Stimulated activated naive B cell treated with anti-CD40 and anti-IgM and Interleukin-4, amounts not matched to agents 10 μg/mL and 1 μg/mL and 100 μg/mL, for 72 hours (primary cell): ENCODE data around the gene SIRPB2.
A peak's percentile ranks its signal among the peaks of the same experiment; 100 is the strongest.

Experiments used
- ATAC-seq, 2 donors: fragments of 150-1000 bp; cut with Tn5 transposase; replicated peaks; 2 replicates each; pipeline ENCODE4 v1.10.0; 2021; ENCODE audit warnings: moderate library complexity in 1 of 2
- DNase-seq: peaks from one replicate; pipeline ENCODE4 v3.0.0; 2021
- H3K27ac Mint-ChIP-seq: one replicate; pipeline ENCODE4 v1.8.0; 2022; ENCODE audit warnings: mild to moderate bottlenecking, mixed read lengths
- H3K27me3 Mint-ChIP-seq, 2 donors: one replicate each; pipeline ENCODE4 v1.8.0; 2022; ENCODE audit warnings: mixed read lengths in 2 of 2
- H3K36me3 Mint-ChIP-seq, 2 donors: one replicate each; pipeline ENCODE4 v1.8.0; 2022; ENCODE audit warnings: mixed read lengths in 2 of 2, mild to moderate bottlenecking in 1 of 2
- H3K4me1 Mint-ChIP-seq, 2 donors: one replicate each; pipeline ENCODE4 v1.8.0; 2022; ENCODE audit warnings: mixed read lengths in 2 of 2, mild to moderate bottlenecking in 1 of 2
- H3K4me3 Mint-ChIP-seq, 2 donors: one replicate each; pipeline ENCODE4 v1.8.0; 2022; ENCODE audit warnings: mild to moderate bottlenecking in 2 of 2, mixed read lengths in 2 of 2, moderate library complexity in 1 of 2
- H3K9me3 Mint-ChIP-seq, 2 donors: one replicate each; pipeline ENCODE4 v1.8.0; 2022; ENCODE audit warnings: mixed read lengths in 2 of 2, mild to moderate bottlenecking in 1 of 2

Gene SIRPB2

GRCh38 chr20:1491281-1491840 is at the start of gene SIRPB2:
TSS of gene SIRPB2 (minus strand) at chr20:1491420. CDS start at chr20:1491359, 61 bp downstream.
- no peak for ATAC-seq
- Mint-ChIP-seq H3K36me3 (no peaks in the 10 kb centered on the region), H3K27me3 (peaks cover 4 to 9% of the 10 kb centered on the region in 2 donors), H3K9me3 (peaks cover 0 to 3% of the 10 kb centered on the region in 2 donors), H3K4me3 (peak within 1 kb of the TSS in 1 of 2 donors; percentile 35), H3K4me1 (peaks cover 42 to 49% of the 10 kb centered on the region in 2 donors), H3K27ac (peak within 1 kb of the TSS; percentile 31)
- no peak for DNase-seq

- Mint-ChIP-seq H3K9me3 (no peaks in the 10 kb centered on the region), H3K36me3 (no peaks in the 10 kb centered on the region)
These were observed 48.7 kb upstream of the SIRPB2 start for GRCh38 chr20:1539816-1540419.

DNA sequence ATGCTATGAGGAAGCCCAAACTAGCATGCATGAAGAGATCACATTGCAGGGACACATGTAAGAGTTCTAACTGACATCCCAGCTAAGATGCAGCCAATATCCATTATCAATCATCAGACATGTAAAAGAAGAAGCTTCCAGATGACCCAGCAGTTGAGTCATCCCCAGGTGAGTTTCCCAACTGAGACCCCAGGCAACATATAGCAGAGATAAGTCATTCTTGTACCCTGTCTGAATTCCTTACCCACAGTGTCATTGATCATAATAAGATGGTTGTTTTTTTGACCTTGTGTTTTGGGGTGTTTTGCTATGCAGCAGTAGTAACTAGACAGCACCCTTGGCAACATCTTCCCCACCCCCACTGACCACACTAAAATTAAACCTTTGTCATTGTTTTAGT is 47.4 kb upstream of the SIRPB2 start:
- Mint-ChIP-seq H3K4me1 (peaks cover 34 to 42% of the 10 kb centered on the region in 2 donors), H3K27ac (peak overlapping the region; percentile 72), H3K27me3 (peaks cover 0 to 2% of the 10 kb centered on the region in 2 donors), H3K9me3 (no peaks in the 10 kb centered on the region), H3K36me3 (no peaks in the 10 kb centered on the region), H3K4me3 (no peak overlapping the region)
- DNase-seq, result no peak
- ATAC-seq, result no peak

More at GRCh38 chr20:1539816-1540419, 48.7 kb upstream of the SIRPB2 start:
- Mint-ChIP-seq H3K4me3 (no peak overlapping the region), H3K4me1 (peaks cover 33 to 39% of the 10 kb centered on the region in 2 donors), H3K27me3 (peaks cover under 1 to 8% of the 10 kb centered on the region in 2 donors), H3K27ac (no peak overlapping the region)
- DNase-seq (no peak), ATAC-seq (no peak)

DNA sequence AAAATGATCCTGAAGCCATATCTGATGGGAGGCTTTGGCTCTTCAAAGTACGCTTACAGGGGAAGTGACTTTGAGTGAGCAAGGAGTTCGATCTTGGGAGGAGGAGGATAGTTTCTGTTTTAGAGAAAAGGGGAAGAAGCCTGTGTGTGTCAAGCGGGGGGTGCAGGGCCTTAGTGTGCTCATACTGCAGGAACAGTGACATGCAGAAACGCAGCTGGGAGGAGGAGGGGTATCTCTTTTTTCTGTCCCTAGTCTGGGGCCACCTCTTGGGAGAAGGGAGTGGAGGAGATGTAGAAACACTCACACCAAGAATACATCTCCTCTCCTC is 46.5 kb upstream of the SIRPB2 start:
- peaks cover 34 to 42% of the 10 kb centered on the region in 2 donors for H3K4me1 Mint-ChIP-seq
- H3K27me3 Mint-ChIP-seq, result no peaks in the 10 kb centered on the region
- H3K36me3 Mint-ChIP-seq, result no peaks in the 10 kb centered on the region
- peak overlapping the region; percentile 25 to 27 for H3K4me3 Mint-ChIP-seq
- ATAC-seq (peak; percentile 75 to 80), DNase-seq (peak; percentile 47)
- H3K27ac Mint-ChIP-seq, result peak overlapping the region; percentile 74
- no peaks in the 10 kb centered on the region for H3K9me3 Mint-ChIP-seq

- Mint-ChIP-seq H3K4me3 (peak overlapping the region; percentile 25 to 27), H3K36me3 (no peaks in the 10 kb centered on the region), H3K27ac (peak overlapping the region; percentile 74), H3K27me3 (no peaks in the 10 kb centered on the region), H3K4me1 (peaks cover 34 to 42% of the 10 kb centered on the region in 2 donors), H3K9me3 (no peaks in the 10 kb centered on the region)
- DNase-seq, result no peak
- peak; percentile 3 to 8 for ATAC-seq
These were observed 45.9 kb upstream of the SIRPB2 start for GRCh38 chr20:1536893-1537730.

DNA sequence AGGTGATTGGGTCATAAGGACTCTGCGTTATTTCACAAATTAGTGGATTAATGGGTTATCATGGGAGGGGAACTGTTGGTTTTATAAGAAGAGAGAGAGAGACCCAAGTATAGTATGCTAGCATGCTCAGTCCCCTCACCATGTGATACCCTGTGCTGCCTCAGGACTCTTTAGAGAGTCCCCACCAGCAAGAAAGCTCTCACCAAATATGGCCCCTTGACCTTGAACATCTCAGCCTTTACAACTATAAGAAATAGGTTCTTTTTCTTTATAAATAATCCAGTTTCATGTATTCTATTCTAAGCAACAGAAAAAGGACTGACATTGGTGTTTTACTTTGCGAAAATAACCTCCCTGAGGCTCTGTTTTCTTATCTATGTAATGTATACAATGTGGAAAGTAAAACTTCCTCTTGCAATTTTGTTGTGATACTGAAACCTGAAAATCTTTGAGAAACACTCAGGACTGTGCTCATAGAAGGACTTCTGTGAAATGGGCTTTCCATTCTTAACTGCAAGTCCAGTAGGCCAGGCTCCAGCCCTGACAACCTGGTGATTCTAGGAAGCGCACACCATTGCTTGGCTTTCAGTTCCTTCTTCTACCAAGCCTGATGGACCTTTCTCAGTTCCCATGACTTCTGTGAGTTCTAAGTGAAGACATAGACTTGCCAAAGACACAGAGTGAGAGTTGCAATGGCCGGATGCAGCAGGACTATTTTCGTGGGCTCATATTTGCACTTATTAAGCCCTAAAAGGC is 44.4 kb upstream of the SIRPB2 start:
- Mint-ChIP-seq H3K4me1 (peaks cover 34 to 42% of the 10 kb centered on the region in 2 donors), H3K27ac (peak overlapping the region; percentile 9), H3K27me3 (no peaks in the 10 kb centered on the region)

GRCh38 chr20:1534526-1534925 is 43.3 kb upstream of the SIRPB2 start:
- DNase-seq, result no peak
- Mint-ChIP-seq H3K4me1 (peaks cover 34 to 42% of the 10 kb centered on the region in 2 donors), H3K36me3 (no peaks in the 10 kb centered on the region), H3K27ac (no peak overlapping the region), H3K27me3 (no peaks in the 10 kb centered on the region), H3K4me3 (no peak overlapping the region), H3K9me3 (no peaks in the 10 kb centered on the region)
- no peak for ATAC-seq

More for the DNA sequence above, 44.4 kb upstream of the SIRPB2 start:
- no peaks in the 10 kb centered on the region for H3K9me3 Mint-ChIP-seq
- H3K36me3 Mint-ChIP-seq, result no peaks in the 10 kb centered on the region
- ATAC-seq (peak; percentile 90), DNase-seq (peak; percentile 54)
- H3K4me3 Mint-ChIP-seq, result no peak overlapping the region

DNA sequence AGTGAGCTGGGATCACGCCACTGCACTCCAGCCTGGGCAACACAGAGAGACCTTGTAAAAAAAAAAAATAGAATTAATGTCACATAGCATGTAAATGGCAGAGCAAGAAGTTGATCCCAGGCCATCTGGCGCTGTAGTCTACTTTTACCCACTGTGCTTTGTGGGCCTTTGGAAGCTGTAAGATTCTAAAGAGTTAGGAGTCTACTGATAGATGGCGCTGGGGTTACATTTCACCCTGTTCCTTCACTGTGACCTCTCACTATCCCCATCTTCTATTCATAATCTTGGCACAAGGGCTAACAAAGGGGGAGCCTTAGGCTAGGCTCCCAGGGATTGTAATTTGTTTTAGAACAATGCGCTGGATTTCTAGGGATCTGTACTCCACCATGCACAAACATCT is 41.8 kb upstream of the SIRPB2 start:
- Mint-ChIP-seq H3K27ac (no peak overlapping the region), H3K4me3 (no peak overlapping the region), H3K36me3 (peaks cover 0 to 1% of the 10 kb centered on the region in 2 donors), H3K4me1 (peaks cover 26 to 34% of the 10 kb centered on the region in 2 donors), H3K9me3 (no peaks in the 10 kb centered on the region), H3K27me3 (no peaks in the 10 kb centered on the region)
- ATAC-seq (no peak), DNase-seq (no peak)

DNA sequence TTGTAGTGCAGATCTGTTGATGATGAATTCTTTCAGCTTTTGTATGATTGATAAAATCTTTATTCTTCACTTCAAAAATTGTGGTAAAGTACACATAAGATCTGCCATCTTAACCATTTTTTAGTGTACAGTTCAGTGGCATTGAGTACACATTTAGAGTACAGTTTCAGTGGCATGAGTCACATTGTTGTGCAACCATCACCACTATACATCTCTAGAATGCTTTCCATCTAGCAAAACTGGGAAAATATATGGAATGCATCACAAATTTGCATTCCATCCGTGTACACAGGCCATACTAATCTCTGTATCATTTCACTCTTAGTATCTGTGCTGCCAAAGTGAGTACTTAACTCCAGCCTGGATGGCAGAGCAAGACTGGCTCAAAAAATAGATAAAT is 37.6 kb upstream of the SIRPB2 start:
- Mint-ChIP-seq H3K9me3 (no peaks in the 10 kb centered on the region), H3K27me3 (no peaks in the 10 kb centered on the region), H3K4me1 (peaks cover 4 to 5% of the 10 kb centered on the region in 2 donors), H3K27ac (no peak overlapping the region), H3K36me3 (peaks cover 0 to 1% of the 10 kb centered on the region in 2 donors), H3K4me3 (no peak overlapping the region)
- ATAC-seq, result no peak
- no peak for DNase-seq

DNA sequence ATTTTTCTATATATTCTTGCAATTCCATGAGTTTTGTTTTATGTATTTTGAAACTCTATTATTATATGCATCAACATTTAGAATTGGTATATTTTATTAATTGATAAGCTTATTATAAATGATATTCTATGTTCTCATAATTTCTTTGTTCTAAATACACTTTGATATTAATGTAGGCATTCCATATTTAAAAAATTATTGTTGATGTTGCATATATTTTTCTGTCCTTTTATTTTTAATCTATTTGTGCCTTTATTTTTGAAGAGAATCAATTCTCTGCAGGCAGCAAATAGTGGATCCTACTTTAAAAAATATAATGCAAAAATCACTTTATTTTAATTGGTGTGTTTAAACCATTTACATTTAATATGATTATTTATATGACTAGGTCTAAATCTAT is 36.7 kb upstream of the SIRPB2 start:
- ATAC-seq, result no peak
- no peak for DNase-seq
- no peaks in the 10 kb centered on the region for H3K9me3 Mint-ChIP-seq
- H3K4me3 Mint-ChIP-seq, result no peak overlapping the region
- H3K27me3 Mint-ChIP-seq, result no peaks in the 10 kb centered on the region
- no peak overlapping the region for H3K27ac Mint-ChIP-seq
- peaks cover 0 to 1% of the 10 kb centered on the region in 2 donors for H3K36me3 Mint-ChIP-seq
- peaks cover 4 to 5% of the 10 kb centered on the region in 2 donors for H3K4me1 Mint-ChIP-seq

- DNase-seq (no peak), ATAC-seq (no peak)
- Mint-ChIP-seq H3K4me1 (peaks cover 4 to 5% of the 10 kb centered on the region in 2 donors), H3K27me3 (peaks cover 0 to 3% of the 10 kb centered on the region in 2 donors), H3K27ac (no peak overlapping the region), H3K36me3 (peaks cover 0 to 1% of the 10 kb centered on the region in 2 donors), H3K9me3 (no peaks in the 10 kb centered on the region), H3K4me3 (no peak overlapping the region)
These were observed 35.7 kb upstream of the SIRPB2 start for GRCh38 chr20:1526896-1527295.

- Mint-ChIP-seq H3K9me3 (no peaks in the 10 kb centered on the region), H3K27ac (no peak overlapping the region), H3K4me1 (peaks cover 8% of the 10 kb centered on the region in 2 donors), H3K4me3 (no peak overlapping the region), H3K27me3 (peaks cover 4 to 9% of the 10 kb centered on the region in 2 donors), H3K36me3 (peaks cover 0 to 1% of the 10 kb centered on the region in 2 donors)
- DNase-seq, result no peak
- ATAC-seq, result no peak
These were observed 35.1 kb upstream of the SIRPB2 start for GRCh38 chr20:1526310-1526709.

DNA sequence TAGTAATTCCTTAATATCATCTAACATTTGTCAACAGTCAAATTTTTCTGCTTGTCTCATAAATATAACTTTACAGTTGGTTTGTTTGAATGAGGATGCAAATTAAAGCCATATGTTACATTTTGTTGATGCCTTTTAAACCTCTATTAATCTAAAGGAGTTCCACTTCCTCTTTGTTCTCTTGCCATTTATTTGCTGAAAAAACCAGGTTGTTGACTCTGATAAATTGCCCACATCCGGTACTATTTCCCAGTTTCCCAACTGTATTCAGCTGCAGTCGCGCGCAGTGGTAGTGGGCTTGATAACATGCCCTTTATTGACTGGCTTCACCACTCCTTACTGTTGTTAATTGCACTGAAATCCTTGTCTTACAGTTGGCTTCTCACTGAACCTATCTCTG is 32.8 kb upstream of the SIRPB2 start:
- Mint-ChIP-seq H3K4me3 (no peak overlapping the region), H3K9me3 (no peaks in the 10 kb centered on the region), H3K27me3 (peaks cover 18 to 22% of the 10 kb centered on the region in 2 donors), H3K4me1 (peaks cover 19 to 20% of the 10 kb centered on the region in 2 donors), H3K27ac (no peak overlapping the region), H3K36me3 (peaks cover 0 to 1% of the 10 kb centered on the region in 2 donors)
- DNase-seq (no peak), ATAC-seq (peak; percentile 22 to 38)

DNA sequence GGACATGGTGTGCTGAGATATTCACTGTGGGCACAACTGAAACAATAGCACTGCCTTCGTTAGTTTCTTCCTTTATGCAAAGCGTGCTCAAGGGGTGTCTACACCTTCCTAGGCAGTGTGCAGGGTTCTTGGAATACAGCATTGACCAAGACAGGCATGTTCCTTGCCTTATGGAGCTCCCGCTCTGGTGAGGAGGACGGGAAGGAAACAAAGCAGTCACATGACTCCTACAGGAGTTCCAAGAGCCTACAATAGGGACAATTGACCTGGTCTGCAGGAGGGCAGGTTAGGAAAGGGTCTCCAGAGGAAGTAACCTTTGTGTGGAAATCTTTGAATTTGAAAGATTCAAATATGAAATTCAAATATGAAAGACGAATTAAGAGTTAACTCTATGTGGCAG is 25.8 kb upstream of the SIRPB2 start:
- DNase-seq (no peak), ATAC-seq (no peak)
- Mint-ChIP-seq H3K4me1 (peaks cover 15 to 16% of the 10 kb centered on the region in 2 donors), H3K36me3 (peaks cover 4 to 6% of the 10 kb centered on the region in 2 donors), H3K27ac (no peak overlapping the region), H3K4me3 (no peak overlapping the region), H3K27me3 (peaks cover 29 to 49% of the 10 kb centered on the region in 2 donors), H3K9me3 (peaks cover 5 to 6% of the 10 kb centered on the region in 2 donors)
